Activated gamma-delta T cell treated with Interleukin-2 at 50 U/mL for 16 hours (primary cell): ENCODE data around the gene MAPK4.
"Not testable (repeated sequence)": the region's sequence is repeated elsewhere in the genome, so short reads cannot be mapped to it uniquely, and the experiment has no call there.

Experiments
- DNase-seq: peaks from one replicate; pipeline ENCODE4 v3.0.0-alpha.2; 2020

MAPK4 gene

DNA sequence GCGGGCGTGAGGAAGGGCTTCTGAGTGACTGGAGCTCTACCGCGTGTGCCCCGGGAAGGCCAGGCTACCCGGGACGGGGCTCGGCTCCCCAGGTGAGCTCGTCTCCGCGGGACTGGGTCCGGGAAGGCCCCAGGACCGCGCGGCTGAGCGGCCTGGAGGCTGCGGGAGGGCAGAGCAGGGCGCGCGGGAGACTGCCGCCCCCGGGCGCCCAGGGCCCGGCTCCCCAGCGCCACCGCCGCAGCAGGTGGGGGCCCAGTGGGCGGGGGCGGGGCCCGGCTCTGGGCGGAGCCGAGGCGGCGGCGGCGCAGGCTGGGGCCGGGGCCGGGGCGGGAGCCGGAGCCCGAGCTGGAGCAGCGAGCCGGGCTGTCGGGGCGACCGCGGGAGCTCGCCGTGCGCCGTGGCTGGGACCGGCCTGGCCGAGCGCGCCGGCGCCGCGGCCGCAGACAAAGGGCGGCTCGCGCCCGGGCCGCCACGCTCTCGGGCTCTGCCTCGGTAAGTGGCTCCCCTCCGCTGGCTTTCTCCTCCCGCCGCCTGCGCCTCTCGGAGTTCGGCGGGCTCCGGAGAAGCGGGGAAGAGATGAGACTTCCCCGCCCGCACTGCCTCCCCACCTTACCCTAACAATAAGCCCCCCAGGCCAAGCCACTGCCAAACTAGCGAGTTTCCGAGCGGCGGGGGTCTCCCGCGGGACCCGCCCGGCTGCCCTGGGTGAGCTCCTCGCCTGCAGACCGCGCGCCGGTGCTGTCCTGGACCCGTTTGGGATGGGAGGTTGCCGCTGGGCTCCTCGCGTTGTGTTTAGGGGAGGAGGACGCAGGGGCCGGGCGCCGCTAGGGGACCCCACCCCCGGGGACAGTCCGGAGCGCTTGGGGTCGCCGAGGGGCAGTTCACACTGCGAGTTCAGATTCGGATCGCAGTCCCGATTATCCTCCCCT is at the start of gene MAPK4:
Gene MAPK4 (plus strand): TSS at position 336 of the 929 bp plus-strand sequence. CDS start 103,872 bp downstream, outside the sequence.
- DNase-seq, result no peak

DNA sequence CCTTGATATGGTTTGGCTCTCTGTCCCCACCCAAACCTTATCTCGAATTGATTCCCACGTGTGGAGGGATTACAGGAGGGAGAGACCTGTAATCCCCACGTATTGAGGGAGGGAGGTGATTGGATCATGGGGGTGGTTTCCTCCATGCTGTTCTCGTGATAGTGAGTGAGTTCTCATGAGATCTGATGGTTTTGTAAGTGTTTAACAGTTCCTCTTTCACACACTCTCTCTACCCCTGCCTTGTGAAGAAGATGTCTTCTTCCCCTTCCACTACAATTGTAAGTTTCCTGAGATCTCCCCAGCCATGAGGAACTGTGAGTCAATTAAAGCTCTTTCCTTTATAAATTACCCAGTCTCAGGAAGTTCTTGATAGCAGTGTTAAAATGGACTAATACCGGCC is 42.6 kb upstream of the MAPK4 start:
- DNase-seq, result not testable (repeated sequence)

DNA sequence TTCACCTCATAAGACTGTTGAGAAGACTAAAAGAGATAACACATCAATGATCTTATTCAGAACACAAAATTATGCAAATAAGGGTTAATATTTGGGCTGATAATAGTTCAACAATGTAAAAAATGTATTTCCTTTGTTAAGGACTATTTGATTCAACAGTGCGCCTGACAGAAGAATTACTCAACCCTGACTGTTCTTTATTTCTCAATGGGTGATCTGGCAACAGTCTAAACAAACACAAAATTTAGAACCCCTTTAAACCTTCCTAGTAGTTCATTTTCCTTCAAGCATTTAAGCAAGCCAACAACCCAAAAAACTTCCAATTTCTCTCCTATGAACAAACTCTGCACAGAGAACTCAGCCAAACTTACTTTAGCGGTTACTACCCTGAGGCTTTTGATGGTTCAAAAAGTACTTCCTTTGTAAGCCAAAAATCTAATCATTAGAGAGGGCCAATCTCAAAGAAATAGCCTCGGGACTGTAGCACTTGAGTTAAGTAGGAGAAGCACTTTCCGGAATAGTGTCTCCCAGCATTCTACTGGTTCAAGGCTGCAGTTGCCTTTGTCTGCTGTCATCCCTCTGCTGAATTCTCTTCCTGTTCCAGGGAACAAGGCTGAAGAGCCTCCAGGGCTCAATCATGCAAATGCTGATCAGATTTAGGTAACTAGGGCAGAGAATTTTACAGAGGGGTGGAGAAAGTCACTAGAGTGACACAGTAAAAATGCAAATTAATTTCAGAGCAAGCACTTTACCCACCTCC is 40.9 kb upstream of the MAPK4 start:
- DNase-seq, result no peak

DNA sequence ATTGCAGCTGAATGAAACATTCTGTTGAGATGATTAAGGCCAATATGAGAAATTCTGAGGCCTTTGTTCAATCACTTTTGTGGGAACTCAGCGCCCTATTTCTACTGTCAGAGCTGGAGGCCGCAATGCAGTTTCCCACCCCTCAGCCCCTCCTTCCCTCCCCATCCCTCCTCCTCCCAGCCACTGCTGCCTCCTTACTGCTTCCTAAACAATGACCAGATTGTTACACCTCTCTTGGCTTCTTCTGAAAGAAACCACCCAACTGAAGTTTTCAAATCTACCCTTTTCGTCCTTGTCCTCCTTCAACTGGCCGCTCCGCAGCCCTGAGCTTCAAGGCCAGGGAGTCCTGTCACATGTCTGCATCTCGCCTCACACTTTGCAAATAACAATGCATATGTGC is 36.7 kb upstream of the MAPK4 start:
- no peak for DNase-seq

DNA sequence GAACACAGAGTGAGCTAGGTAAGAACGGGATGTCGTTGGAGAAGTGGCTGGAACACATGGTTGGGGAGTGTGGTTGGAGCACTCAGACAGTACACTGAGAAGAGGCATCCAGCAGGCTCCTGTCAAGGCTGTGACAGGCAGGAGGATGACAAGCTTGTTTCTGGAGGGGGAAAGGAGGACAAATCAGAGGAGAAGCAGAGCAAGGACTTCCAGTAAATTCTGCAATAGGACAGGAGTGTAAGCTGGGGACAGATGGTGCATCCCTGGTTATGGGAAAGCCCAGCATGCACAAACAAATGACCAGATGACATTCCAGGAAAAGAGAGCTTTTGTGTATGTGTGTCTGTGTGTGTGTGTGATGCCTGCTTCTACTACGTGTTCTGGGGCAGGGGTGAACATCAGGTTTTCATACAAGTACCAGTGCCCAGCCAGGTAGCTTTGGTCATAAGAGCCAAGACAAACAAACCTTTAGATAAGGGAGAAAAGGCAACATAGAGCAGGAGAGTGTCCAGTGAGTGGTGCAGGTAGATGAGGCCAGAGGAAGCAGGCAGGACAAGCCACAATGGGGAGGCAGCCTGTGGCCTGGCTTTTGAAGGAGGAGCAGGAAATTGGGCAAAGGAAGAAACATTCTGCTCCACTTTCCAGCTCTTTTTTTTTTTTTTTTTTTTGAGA is 32.1 kb upstream of the MAPK4 start:
- DNase-seq, result no peak

DNA sequence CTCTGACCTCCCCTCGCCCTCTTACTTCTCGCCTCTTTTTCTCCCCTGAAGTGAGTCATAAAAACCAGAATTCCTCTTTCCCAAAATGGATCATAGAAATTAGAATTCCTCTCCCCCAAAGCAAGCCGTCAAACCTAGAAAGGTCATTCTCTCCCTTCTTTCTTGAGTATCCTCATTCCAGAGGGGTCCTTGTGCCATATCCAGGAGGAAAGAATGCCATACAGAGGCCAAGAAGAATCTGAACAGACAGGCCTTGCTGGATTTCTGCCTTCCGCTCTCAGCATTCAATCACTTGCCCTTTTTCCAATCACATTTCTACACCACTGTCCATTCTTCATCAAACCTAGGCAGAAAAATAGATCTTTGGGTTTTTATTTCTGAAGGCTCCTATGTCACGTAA is 31.1 kb upstream of the MAPK4 start:
- DNase-seq, result no peak

DNA sequence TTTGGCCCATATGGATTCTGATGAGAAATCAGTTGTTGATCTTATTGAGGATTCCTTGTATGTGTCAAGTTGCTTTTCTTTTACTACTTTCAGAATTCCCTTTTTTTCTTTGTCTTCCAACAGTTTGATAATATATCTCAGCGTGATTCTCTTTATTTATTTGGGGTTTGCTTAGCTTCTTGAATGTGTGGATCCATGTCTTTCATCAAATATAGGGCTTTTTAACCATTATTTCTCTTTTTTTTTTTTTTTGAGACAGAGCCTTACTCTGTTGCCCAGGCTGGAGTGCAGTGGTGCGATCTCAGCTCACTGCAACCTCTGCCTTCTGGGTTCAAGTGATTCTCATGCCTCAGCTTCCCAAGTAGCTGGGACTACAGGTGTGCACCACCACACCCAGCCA is 26.1 kb upstream of the MAPK4 start:
- DNase-seq, result not testable (repeated sequence)

DNA sequence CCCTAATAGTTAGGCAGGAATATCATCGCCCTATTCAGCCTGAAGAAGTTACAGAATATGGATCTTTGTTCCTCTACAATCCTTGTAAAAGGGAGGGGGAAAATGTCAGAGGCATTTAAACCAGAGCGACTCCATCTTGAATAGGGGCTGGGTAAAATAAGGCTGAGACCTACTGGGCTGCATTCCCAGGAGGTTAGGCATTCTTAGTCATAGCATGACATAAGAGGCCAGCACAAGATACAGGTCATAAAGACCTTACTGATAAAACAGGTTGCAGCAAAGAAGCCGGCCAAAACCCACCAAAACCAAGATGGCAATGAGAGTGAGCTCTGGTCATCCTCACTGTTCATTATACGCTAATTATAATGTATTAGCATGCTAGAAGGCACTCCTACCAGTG is 15.4 kb upstream of the MAPK4 start:
- not testable (repeated sequence) for DNase-seq

DNA sequence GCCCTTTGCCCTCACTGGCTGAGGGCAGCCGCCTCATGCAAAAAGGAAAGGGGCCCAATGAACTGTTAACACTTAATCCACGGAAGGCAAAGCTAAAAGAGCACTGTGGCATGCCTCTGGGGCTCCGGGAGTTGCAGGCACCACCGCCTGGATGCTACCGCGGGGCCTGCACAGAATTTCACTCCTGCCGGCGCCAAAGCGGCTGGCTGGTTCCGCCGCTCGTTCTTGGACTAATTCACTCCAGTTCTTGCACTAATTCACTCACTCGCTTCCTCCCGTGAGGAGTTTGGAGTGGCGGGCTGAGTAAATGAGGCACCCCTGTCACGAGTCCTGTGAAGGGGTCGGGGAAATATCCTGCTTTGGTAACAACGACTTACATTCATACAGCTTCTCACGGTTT is 14.0 kb upstream of the MAPK4 start:
- no peak for DNase-seq

DNA sequence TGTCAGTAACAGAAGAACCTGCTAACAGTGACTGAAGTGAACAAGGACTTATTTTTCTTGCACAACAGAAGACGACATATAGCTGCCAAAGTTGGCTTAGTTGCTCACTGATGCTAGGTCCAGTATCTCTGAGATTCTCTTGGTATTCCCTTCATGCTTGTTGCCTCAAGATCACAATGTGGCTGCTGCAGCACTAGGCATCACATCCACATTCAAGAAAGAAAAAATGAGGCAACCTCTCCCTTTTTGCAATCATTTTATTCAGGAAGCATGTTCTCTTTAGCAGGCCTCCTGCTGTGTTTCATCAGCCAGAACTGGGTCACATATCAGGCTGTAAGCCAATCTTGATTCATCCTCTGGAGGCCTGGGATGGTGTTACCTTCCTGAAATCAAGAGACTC is 11.7 kb upstream of the MAPK4 start:
- DNase-seq, result no peak

DNA sequence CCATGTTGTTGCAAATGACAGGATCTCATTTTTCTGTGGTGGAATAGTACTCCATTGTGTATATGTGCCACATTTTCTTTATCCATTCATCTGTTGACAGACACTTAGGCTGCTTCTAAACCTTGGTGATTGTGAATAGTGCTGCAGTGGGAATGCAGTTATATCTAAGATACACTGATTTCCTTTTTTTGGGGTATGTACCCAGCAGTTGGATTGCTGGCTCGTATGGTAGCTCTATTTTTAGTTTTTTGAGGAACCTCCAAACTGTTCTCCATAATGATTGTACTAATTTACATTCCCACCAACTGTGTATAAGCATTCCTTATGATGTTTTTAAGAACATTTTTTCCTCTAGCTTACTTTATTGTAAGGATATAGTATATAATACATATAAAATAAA is 8.2 kb upstream of the MAPK4 start:
- not testable (repeated sequence) for DNase-seq

DNA sequence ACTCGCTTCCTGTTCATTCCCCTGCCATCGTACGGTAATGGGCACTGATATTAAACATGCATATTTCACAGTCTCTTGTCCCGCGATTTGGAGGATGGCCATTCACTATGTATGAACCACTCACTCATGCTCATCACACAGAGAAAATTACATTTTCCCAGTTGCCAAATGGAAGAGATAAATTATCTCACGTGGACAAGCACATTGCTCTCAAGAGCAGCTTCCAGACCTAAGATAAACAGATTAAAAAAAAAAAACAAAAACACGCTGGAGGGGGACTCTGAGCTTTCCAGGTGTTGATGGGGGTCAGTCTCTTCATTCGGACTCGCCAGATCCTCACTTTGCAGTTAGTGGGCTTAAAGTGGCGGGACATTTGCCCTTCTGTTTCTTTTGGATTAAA is 1.7 kb upstream of the MAPK4 start:
- DNase-seq, result no peak

DNA sequence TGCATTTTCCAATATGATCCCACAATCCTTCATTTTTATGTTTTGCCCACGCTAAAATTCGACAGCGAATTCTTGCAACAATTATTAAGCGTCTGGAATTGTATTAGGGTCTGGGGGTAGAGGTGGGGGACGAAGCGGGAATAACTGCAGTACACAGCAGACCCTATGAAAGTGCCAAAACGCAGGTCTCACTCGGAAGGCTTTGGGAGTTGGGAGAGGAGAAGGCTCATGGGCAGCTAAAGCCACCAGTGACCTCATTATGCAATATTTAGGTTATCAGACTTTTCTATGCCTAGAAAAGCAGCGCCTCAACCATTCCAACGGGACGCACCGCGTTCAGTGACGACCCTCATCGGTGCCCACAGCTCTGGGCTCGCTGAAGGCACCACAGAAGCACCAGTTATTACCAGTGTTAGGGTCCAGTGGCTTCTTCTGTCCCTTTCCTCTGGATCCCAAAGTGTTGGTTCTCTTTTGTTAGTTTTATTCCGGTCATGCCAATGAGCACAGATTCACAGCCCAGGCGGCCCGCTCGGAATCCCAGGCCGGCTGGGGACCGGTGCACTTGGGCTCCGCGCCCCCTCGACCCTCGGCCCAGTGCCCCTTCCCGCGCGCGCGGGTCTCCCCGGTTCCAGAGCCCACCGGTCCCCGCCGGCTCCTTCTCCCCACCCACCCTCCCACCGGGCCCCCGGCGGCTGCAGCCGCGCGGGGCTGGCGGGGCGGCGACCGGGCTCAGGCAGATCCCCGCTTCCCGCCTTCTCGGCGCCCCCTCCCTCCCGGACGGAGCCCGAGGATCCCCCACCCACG is 737 bp upstream of the MAPK4 start:
- no peak for DNase-seq

DNA sequence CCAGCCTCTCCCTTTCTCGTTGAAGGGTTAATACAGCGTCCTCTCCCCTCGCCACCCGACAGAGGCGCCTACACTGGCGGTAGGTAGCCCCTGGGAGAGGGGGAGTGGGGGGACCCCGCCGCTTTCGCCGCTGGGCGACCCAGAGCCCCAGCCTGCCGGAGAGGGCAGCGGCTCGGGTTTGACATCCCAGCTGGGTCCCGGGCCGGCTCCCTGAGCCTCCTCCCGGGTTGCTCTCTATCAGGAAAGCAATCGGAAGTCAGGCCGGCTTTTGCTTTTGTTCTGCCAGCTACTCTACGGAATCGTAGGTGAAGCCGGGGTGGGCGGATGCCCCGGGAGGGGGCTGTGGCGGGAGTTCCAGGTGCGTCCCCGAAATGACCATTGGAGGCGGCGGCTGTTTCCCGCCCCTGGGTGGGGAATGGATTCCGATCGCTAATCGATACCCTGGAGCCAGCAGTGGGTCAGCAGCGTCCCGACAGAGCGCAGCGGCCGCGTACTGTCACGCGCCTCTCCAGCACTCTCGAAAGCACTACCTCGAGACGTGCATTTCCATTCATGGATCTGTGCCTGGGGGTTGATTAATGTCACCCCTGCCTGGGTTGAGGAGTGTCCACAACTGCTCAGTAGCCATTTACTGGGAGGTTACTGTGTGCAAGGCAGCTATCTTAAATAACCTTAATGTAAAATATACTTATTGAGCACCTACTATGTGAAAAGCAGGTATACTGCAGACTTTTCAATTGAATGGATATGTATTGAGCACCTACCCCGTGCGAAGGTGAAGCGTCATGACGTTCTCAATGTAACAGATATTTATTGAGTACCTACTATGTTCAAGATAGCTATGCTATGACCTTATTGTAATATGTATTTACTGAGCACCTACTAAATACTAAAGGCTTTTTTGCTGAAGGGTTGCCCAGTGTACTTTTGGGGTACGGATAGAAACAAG is 1.1 kb downstream of the MAPK4 start:
- DNase-seq, result no peak

DNA sequence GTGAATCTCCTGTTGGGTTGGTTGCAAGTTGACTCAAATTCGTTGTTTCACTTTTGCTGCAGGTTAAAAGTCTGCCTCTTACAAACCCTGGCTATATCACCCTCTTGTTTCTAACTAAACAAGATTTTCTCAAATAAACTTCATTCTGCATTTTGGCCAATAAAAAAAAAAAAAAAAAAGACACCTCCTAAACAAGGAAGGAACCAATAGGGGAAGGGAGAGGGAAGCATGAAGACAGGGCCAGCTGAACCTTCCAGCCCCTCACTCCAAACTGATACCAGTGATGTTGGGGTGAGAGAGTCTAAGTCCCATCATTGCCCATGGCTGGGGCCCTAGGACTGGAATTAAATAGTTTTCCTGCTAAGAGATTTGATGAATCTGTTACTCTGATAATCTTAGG is 2.4 kb downstream of the MAPK4 start:
- DNase-seq, result not testable (repeated sequence)

DNA sequence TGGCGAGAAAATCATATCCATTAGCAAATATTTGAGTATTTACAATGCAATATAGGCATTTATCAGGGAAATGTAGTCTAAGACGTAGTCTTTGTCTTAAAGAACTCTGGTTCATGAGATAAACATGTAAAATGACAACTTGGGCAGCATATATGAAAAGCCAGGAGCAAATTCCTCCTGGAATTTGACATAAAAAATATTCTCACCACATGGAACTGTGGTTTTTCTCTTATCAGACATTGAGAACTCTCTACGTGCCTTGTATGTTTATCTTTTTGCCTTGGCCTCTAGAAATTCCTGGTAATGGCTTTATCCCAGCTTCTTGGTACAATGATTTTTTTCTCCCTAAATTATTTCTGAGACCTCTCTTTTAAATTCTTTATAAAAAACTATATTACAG is 2.8 kb downstream of the MAPK4 start:
- DNase-seq, result no peak

DNA sequence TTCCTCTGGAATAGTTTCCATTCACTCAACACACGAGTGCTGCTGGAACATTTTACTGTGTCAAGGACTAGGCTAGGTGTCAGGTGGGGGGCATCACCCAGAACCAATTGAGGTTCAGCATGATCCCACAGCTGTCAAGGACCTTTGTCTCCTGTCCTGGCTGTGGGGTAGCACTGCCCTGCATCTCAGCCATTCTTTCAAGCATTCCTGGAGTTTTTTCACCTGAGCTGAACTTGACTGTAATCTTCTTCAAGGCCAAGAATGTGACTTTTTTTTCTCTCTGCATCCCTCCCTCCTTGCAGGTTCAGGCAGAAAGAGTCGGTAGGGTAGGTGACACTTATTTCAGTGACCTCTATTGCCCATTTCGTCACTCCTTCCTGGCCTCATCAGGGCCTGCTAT is 3.5 kb downstream of the MAPK4 start:
- DNase-seq, result no peak

DNA sequence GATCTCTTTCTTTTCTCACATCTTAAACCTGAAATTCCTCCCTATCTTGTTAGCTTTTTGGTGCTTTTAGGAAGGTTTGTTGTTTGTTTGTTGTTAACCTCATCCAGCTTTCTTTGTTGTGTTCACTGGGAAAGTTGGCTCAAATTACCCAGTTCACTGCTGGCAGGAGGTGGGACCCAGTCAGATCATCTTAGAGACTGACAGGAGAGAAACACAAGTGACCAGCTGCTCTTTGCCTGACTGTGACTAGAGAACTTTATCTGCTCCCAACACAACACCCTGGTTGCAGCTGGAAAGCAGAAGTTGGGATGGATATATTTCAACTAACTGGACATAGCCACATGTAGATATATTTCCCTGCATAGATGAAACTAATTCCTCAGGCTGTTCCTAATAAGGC is 10.0 kb downstream of the MAPK4 start:
- DNase-seq, result no peak

DNA sequence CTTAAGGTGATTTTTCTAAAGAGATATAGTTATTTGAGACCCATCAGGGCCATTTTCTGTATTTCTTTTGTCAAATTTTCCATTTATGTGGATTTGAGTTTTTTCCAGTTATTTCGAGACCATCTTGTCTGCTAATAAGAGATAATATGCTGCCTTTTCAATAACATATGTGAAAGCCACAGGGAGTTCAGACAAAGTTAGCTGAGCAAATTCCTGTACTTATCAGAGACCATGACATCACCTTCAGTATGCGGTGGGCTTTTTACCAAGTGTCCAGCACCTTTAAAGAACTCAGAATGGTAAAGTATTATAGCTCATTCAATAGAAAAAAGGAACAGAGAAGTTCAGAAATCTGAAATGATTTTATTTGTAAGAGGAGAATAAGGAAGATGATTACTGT is 11.7 kb downstream of the MAPK4 start:
- DNase-seq, result no peak

DNA sequence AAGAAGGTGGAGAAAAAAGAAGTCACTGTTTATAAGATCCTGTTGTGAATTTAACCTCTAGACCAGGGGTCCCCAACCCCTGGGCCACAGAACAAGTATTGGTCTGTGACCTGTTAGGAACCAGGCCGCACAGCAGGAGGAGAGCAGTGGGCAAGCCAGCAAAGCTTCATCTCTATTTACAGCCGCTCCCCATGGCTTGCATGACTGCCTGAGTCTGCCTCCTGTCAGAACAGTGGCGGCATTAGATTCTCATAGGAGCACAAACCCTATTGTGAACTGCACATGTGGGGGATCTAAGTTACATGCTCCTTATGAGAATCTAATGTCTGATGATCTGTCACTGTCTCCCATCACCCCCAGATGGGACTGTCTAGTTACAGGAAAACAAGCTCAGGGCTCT is 13.3 kb downstream of the MAPK4 start:
- DNase-seq, result not testable (repeated sequence)

DNA sequence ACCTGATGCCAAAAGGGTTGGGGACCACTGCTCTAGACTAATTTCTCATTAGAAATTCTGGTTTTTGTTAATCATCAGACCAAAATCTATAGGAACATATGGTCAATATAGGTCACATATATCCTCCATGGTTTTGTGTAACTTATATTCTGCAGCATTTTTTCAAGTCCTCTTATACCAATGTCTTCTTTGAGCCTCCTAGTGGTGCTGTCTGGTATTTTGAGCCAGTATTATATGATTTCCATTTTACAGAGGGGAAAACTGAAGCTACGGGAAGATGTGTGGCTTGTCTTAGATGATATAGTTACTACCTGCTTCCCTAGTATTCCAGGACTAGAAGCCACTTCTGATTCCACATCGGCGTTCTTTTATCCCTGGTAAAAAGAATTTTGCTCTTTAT is 13.8 kb downstream of the MAPK4 start:
- DNase-seq, result no peak

DNA sequence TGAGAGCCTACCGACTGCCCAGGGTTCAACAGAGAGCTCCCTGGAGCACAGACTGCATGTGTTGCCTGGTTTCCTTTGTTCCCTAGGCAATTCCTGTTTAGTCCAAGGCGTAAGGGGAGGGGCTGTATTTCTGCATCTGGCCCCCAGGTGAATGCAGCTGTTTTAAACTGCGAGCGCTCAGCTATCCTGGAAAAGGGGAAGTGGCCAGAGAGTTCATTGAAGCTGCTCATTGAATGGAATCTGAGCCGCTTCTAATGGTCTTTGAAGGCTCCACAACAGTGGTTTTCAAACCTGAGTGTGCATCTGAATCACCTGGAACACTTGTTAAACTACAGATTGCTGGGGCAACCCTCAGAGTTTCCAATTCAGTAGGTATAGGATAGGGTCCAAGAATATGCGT is 18.1 kb downstream of the MAPK4 start:
- no peak for DNase-seq
